Measurements from ENCODE around the gene REPS1.

Gene REPS1

GRCh38 chr6:138923561-138923960, 64.5 kb downstream of the REPS1 start:
- no peak for DNase-seq

GRCh38 chr6:138920906-138921305, 67.1 kb downstream of the REPS1 start:
- DNase-seq = no peak

- no peak for DNase-seq
Measured at GRCh38 chr6:138914701-138915100, 73.4 kb downstream of the REPS1 start.

GRCh38 chr6:138912308-138912707, 75.7 kb downstream of the REPS1 start:
- DNase-seq = no peak

GRCh38 chr6:138909975-138910374, 78.1 kb downstream of the REPS1 start:
- DNase-seq = no peak

- no peak for DNase-seq
Measured at GRCh38 chr6:138909511-138909910, 78.5 kb downstream of the REPS1 start.

- DNase-seq = no peak
Measured at GRCh38 chr6:138907167-138907566, 80.9 kb downstream of the REPS1 start.

- DNase-seq = no peak
Measured at GRCh38 chr6:138897031-138897430, 91.0 kb downstream of the REPS1 start.

- DNase-seq = no peak
Measured at GRCh38 chr6:138896104-138896756, 91.8 kb downstream of the REPS1 start.

GRCh38 chr6:138891255-138891986, 96.6 kb downstream of the REPS1 start:
- DNase-seq = no peak

- no peak for DNase-seq
Measured at GRCh38 chr6:138885156-138885819, 102.8 kb downstream of the REPS1 start.

- no peak for DNase-seq
Measured at GRCh38 chr6:138882369-138883017, 105.6 kb downstream of the REPS1 start.

- DNase-seq = no peak
Measured at GRCh38 chr6:138873191-138873590, 114.9 kb downstream of the REPS1 start.

GRCh38 chr6:138869398-138869797, 118.7 kb downstream of the REPS1 start:
- no peak for DNase-seq

GRCh38 chr6:138868181-138868580, 119.9 kb downstream of the REPS1 start:
- no peak for DNase-seq

GRCh38 chr6:138865480-138866109, 122.5 kb downstream of the REPS1 start:
- no peak for DNase-seq

GRCh38 chr6:138864343-138864890, 123.6 kb downstream of the REPS1 start:
- no peak for DNase-seq

GRCh38 chr6:138863321-138863720, 124.7 kb downstream of the REPS1 start:
- no peak for DNase-seq

GRCh38 chr6:138862456-138862855, 125.6 kb downstream of the REPS1 start:
- no peak for DNase-seq

- no peak for DNase-seq
Measured at GRCh38 chr6:138857775-138858174, 130.3 kb downstream of the REPS1 start.

- no peak for DNase-seq
Measured at GRCh38 chr6:138856654-138857053, 131.4 kb downstream of the REPS1 start.
